ENCODE results near the gene RFX1.
"Not testable (repeated sequence)": the region's sequence is repeated elsewhere in the genome, so short reads cannot be mapped to it uniquely, and the experiment has no call there.

The RFX1 gene

DNA sequence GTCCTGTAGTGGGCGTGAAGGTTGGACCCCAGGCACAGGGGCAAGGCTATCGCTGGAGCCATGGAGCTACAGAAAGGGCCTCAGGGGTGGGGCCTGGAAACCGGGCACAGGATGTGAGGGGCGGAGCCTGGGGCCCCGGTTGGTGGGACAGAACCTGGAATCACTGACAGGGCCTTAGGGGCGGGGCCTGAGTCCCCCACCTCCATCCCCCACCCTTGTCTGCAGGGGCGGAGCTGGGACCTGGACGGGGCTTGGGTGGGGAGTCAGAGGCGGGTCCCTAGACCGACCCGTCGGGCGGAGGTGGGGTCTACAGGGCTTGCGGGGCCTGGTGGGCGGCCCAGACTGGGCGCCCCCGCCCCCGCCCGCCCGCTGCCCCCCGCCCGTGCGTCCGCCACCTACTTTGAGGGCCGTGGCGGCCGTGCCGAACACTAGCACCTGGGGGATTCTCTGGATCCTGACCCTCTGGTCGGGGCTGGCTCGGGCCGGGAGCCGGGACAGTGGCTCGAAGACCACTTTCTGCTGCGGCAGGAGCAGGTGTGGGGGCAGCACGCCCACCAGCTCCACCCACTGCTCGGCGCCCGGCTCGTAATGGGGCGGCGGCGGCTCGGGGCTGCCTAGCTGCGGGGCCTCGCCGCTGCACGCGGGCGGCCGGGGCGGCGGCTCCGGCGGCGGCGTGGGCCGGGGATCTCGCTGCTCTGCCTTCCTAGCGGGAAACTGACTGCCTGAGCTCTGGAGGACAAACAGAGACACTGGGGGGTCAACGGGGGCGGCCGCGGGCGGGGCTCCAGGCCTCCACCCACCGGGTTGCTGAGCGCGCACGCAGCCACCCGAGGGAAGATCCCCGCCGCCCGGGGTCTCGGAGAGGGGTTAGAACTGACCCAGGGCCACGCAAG lies 27.5 kb downstream of the RFX1 start:
- DNase-seq: peak; percentile 97

- no peak for DNase-seq
Observed at GRCh38 chr19:13977803-13978202, 28.3 kb downstream of the RFX1 start.

DNA sequence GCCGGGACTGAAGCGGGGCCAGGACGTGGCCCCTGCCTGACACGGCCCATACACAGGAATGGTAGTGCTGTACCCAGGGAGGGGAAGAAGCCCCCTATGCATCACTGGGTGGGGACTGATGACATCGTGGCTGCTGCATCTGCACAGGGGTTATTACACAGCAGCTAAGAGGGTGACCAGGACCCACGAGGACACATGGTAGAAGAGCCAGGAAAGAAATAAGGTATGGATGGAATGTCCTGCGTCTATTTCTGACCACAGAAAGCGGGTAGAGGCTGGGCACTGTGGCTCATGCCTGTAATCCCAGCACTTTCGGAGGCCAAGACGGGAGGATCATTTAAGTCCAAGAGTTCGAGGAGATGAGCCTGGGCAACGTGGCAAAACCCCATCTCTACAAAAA lies 29.7 kb downstream of the RFX1 start:
- no peak for DNase-seq

DNA sequence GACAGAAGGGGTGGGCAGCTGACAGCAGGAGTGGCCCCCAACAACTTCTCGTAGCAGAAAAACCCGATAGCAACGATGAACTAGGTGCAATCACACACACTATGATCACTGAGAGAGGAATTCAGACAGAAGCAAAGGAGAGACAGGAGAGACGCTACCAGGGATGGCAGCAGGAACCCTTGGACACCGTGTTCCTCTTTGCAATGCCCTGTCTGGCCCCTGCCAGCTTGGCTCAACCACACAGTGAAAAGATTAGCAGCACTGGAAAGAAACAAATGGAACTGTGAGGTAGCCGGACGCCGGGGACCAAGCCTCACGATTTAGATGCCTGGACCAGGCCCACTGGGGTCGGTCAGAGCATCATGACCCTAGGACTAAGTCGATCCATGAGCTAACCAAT lies 30.2 kb downstream of the RFX1 start:
- no peak for DNase-seq

DNA sequence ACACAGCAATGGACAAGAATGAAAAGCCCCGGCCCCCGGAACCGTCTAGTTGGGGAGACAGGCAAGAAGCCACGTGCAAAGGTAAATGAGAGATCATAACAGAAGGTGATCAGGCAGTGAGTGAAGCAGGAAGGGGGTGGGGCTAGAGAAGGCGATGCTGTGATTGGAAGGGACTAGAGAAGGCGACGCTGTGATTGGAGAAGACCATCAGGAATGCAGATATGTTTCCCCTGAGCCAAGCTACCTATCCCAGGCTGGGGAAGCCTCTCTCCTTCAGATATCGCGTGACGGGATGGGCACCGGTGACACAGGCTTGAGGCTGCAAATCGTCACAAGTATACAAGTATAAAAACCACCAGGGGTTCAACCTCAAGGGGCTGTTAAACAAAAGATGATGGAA lies 32.0 kb downstream of the RFX1 start:
- no peak for DNase-seq

DNA sequence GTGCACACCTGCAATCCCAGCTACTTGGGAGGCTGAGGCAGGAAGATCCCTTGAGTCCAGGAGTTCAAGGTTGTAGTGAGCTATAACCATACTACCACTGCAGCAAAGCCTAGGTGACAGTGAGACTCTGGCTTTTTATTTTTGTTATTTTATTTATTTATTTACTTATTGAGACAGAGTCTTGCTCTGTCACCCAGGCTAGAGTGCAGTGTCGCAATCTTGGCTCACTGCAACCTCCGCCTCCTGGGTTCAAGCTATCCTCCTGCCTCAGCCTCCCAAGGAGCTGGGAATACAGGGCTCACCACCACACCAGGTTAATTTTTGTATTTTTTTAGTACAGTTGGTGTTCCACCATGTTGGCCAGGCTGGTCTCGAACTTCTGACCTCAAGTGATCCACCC lies 32.6 kb downstream of the RFX1 start:
- not testable (repeated sequence) for DNase-seq

DNA sequence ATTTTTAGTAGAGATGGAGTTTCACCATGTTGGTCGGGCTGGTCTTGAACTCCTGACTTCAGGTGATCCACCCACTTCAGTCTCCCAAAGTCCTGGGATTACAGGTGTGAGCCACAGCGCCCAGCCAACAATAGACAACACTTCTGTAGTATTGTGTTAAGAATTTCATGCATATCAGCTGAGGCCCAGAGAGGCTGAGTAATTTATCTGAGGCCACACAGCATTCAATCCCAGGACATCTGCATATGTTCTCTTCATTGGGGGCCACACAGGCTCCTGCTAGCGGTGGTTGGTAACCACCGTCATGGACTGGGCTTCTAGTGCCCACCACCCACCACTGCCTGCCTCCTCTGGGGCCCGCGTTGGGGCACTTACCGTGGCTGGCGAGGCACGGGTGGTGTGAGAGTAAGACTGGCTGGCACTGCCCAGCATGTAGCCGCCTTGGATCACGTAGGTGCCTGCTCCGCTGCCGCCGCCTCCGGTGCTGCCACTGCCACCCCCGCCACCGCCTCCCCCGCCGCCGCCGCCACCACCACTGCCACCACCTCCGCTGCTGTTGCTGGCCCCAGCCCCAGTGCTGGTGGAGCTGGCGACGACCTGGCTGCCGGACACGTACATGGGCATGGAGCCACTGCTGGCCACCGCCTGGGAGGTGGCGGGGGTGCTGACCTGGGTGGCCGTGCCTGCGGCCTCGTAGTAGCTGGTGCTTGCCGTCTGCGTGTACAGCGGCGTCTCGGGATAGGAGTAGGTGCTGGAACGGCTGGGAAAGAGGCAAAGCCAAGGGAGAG lies 33.6 kb downstream of the RFX1 start:
- no peak for DNase-seq

DNA sequence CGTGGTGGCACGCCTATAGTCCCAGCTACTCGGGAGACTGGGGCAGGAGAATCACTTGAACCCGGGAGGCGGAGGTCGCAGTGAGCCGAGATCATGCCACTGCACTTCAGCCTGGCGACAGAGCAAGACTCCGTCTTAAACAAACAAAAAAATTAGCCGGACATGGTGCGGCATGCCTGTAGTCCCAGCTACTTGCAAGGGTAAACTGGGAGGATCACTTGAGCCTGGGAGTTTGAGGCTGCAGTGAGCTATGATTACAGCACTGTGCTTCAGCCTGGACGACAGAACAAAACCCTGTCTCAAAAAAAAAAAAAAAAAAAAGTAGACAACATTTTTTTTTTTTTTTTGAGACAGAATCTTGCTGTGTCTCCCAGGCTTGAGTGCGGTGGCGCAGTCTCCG lies 34.3 kb downstream of the RFX1 start:
- DNase-seq: not testable (repeated sequence)

DNA sequence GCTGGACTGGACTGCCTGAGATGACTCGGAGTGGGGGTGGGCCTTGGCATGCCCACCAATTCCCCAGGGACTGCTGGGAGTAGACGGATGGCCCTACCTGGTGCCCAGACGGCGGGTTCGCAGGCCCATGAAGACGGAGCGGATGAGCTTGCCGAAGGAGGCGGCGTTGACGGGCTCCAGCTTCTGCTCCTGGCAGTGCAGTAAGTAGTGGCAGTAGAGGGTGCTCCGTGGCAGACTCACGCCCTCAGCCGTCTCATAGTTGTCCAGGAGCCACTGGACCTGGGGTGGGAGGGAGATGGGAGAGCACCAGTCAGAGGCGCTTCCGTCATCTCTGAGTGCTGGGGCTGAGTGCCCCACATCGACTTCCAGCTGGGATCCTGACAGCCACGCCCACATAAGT lies 36.2 kb downstream of the RFX1 start:
- DNase-seq: no peak

- no peak for DNase-seq
Observed at GRCh38 chr19:13968999-13969398, 37.1 kb downstream of the RFX1 start.

DNA sequence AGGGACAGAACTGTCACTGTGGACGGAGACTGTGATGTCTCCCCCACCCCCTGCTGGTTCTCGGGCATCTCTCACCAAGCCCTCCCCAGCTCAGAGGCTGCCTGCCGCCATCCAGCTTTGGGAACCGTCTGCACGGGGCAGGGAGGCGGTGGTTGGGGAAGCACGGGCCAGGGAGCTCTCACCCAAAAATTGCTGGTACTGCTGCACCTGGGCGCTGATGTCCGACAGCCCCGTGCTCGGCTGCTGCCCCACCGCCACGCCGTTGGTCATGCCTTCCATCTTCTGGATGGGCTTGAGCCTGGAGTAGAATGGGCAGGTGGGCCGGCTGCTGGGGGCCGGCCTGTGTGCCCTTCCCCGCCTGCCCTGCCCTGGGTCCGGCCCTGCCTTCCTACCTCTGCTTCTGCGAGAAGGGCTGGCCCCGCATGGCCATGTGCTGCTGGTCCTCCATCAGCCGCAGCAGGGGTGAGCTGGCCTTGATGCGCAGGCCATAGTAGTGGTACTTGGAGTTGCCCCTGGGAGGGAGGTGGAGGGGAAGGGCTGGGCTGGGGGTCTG lies 37.7 kb downstream of the RFX1 start:
- no peak for DNase-seq

DNA sequence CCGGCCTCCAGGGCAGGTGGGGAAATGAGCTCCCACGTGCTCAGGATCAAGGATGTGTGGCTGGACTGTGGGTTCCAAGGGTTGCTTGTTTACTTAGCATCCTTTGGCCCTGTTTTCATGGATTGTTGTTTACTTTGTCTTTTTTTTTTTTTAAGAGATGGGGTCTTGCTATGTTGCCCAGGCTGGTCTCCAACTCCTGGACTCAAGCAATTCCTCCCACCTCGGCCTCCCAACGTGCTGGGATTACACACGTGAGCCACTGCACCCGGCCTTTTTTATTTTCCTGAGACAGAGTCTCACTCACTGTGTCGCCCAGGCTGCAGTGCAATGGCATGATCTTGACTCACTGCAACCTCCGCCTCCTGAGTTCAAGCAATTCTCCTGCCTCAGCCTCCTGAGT lies 38.9 kb downstream of the RFX1 start:
- DNase-seq: not testable (repeated sequence)

DNA sequence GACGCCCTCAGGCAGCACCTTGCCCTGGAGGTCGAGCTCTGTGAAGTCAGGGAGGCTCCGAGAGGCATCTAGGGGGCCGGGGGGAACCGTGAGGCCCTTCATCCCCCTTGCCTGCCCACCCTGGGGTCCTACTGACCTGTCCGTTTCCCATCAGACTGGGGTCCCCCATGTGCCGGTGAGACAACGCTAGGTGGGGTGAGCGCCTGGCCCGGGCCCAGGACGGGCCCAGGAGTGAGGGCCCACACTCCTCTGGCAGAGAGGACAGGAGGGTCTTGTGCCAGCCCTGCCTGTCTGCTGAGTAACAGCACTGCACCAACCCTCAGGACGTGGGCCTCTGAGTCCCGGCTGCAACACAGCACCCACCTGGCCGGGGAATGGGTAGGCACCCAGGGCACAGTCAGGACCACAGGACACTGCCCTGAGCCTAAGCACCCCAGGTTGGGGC lies 39.4 kb downstream of the RFX1 start:
- DNase-seq: no peak

DNA sequence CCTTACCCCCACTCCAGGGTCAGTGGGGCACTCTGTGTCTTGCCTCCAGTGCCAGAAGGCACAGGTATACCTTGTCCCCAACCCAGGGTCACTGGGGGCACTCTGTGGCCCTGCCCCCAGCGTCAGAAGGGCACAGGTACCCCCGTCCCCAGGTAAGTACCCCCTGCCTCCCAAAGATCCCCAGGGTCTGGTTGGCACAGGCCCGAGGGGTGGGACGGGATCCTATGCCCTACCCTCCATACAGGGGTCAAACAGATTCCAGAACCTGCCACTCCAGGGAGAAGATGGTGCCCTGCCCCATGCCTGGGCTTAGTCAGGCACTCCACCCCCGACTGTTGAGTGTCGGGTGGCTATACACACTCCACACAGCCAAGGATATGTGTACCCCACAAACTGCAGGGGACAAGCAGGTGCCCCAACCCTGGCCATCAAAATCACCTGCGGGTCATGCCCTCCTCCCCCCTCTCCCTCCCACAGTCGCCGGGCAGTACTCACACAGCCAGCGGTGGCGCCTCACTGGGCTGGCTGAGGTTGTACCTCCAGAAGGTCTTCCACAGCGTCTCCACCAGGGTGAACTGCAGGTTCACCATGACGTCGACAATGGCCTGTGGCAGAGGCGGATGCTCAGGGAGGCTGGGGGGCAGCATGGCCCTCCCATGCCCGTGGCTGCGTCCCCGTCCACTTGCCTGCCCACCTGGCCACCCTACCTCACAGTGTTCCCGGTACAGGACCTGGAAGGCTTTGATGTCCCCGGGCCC lies 40.0 kb downstream of the RFX1 start:
- no peak for DNase-seq

DNA sequence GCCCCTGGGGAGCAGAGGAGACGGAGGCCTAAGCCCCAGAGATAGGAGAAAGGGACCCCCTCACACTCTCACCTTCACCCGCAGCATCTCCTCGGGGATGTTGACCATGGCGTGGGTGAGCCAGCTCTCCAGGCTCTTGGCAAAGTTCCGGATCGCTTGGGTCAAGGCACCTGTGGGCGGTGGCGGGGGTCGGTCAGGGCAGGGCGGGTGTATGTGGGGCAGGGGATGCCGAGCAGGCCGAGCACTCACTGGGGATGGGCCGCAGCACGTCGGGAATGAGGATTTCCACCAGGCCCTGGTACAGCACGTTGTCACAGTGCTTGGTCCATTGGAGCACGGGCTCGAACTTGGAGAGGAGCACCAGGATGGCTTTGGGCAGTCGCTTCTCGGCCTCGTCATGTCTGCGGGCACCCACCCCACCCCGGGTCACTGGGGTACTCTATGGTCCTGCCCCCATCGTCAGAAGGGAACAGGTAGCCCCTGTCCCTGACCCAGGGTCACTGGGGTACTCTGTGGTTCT lies 40.7 kb downstream of the RFX1 start:
- no peak for DNase-seq

DNA sequence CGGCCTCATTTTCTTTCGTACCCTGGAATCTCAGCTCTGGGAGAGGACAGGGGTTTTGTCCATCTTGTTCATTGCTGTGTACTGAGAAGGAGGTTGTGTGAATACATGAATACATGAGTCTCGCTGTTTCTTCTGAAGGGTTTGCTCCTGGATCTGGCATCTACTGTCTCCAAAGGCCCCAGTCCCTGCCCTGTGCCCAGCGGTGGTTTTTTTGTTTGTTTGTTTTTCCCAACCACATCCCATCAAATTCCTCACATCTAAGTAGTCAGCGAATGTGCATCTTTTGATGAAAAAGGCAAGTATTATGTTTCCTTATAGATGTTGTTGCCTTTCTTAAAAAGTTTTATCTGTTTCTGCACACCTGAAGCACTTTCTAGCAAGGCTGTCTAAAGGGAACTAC lies 41.3 kb downstream of the RFX1 start:
- no peak for DNase-seq

- no peak for DNase-seq
Observed at GRCh38 chr19:13963603-13964105, 42.5 kb downstream of the RFX1 start.

DNA sequence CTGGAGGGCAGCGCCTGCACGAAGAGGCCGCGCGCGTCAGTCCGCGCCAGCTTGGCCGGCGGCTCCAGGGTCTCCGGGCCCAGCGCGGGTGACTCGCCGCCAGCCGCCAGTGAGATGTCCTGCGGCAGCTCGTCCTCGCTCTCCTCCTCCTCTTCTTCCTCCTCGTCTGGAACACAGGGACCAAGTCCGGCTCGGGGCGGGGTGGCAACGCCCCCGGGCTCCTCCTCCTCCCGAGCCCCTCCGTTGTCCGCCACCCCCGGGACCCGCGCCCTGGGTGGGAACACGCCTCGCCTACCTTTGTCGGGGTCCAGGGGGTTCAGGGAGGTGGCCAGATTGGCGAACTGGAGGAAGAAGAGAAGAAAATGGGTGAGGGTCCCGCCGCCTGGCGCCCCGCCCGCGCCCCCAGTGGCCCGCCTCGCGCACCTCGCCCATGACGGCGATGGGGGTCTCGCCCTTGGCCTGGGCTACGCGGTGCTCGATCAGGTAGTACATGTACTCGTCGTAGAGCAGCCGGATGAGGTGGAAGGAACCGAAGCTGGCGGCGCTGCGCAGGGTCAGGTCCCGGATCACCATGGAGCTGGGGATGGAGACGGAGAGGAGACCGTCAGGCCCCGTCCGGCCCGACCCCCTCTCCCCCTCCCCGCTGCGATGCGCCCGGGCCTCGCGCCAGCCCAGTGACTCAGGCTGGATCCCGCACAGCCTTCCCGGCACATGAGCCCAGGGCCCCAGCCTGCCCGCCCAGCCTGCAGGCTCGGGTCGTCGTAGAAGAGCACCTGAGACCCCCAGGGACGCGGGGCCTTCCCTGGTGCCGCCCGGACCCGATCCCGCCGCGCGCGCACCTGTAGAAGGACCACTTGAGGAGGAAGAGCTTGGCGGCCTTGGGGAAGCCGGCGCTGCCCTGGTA lies 43.2 kb downstream of the RFX1 start:
- DNase-seq: peak; percentile 81

DNA sequence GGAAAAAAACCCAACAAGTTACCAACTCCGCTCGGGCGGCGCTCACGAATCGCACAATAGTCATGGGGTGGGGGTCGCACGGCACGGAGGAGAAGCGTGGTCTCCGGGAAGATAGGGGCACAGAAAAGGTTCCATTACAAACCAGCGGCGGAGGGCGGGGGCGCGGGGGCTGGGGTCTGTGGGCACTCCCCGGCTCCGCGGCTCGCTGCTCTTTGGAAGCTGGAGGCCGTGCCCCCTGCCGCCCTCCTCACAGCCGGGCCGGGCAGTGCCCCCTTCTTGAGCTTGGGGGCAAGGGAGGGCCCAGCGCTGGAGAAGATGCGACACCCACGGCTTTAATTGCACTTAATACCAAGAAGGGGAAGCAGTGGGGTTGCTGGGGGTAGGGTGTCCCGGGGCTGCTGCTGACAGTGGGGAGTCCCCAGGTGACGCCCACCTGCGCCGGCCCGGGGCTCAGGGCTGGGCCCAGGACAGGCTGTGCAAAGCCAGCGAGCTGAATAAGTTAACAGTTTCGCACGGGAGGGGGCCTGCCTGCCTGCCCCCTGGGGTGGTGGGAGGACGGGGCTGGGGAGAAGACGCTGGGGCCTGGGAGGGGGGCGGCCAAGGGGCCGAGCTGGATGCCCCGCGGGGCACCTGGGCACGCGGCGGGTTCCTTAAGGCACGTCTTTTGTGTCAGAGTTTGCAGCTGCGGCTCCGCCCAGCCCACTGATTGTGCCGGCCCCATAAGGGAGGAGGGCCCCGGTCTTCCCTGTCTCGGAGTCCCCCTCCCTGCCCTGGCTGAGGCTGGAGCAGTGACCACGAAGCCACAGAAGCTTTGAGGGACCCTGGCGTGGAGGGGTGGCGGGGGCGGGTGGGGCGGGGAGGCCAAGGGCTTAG lies 44.1 kb downstream of the RFX1 start:
- peak; percentile 69 for DNase-seq

Data from right hindlimb (tissue), 1 donor.